Dedifferentiated amniotic fluid mesenchymal stem cell (primary cell): Measurements from ENCODE around the gene CMIP.
A peak's percentile ranks its signal among the peaks of the same experiment; 100 is the strongest.
"Not testable (repeated sequence)": the region's sequence is repeated elsewhere in the genome, so short reads cannot be mapped to it uniquely, and the experiment has no call there.

Experiments used
- DNase-seq: peaks from one replicate; pipeline ENCODE4 v3.0.0-alpha.2; 2016; ENCODE audit errors: extremely low spot score

CMIP gene

GRCh38 chr16:81567087-81567486 lies 122.5 kb downstream of the CMIP start:
- DNase-seq = no peak

GRCh38 chr16:81567987-81568748 lies 123.6 kb downstream of the CMIP start:
- DNase-seq = peak; percentile 74

GRCh38 chr16:81568749-81569087 lies 124.1 kb downstream of the CMIP start:
- DNase-seq = no peak

- no peak for DNase-seq
Observed at GRCh38 chr16:81569361-81570034, 124.9 kb downstream of the CMIP start.

- no peak for DNase-seq
Observed at GRCh38 chr16:81570151-81570846, 125.7 kb downstream of the CMIP start.

- no peak for DNase-seq
Observed at GRCh38 chr16:81571175-81571574, 126.6 kb downstream of the CMIP start.

- no peak for DNase-seq
Observed at GRCh38 chr16:81571592-81572385, 127.2 kb downstream of the CMIP start.

- DNase-seq = no peak
Observed at GRCh38 chr16:81572386-81573144, 128.0 kb downstream of the CMIP start.

- no peak for DNase-seq
Observed at GRCh38 chr16:81573533-81574020, 129.0 kb downstream of the CMIP start.

GRCh38 chr16:81574168-81574567 lies 129.6 kb downstream of the CMIP start:
- DNase-seq = no peak

GRCh38 chr16:81575307-81575706 lies 130.7 kb downstream of the CMIP start:
- DNase-seq = no peak

GRCh38 chr16:81575834-81576233 lies 131.2 kb downstream of the CMIP start:
- DNase-seq = no peak

GRCh38 chr16:81576696-81577095 lies 132.1 kb downstream of the CMIP start:
- no peak for DNase-seq

GRCh38 chr16:81577272-81577671 lies 132.7 kb downstream of the CMIP start:
- not testable (repeated sequence) for DNase-seq

- no peak for DNase-seq
Observed at GRCh38 chr16:81578076-81578475, 133.5 kb downstream of the CMIP start.

- DNase-seq = no peak
Observed at GRCh38 chr16:81578636-81579413, 134.2 kb downstream of the CMIP start.

- DNase-seq = no peak
Observed at GRCh38 chr16:81581107-81581506, 136.5 kb downstream of the CMIP start.

- DNase-seq = no peak
Observed at GRCh38 chr16:81582655-81583441, 138.2 kb downstream of the CMIP start.

GRCh38 chr16:81583893-81584631 lies 139.5 kb downstream of the CMIP start:
- no peak for DNase-seq
